Neural cell (in vitro differentiated cells): ENCODE results near the gene CHST8. TPM values are rescaled to one million over a fixed set of nuclear protein-coding genes. Genes with fewer than 3 reads are reported as not detected.

Experiments
- H2AFZ ChIP-seq: fragments of 200-600, 300-800 bp; sonication (generic), shearing (Covaris generic); 2 replicates; pipeline ENCODE4 v1.6.0; 2014; ENCODE audit warnings: low read depth, mild to moderate bottlenecking, antibody characterized with exemption, low read length, moderate library complexity
- H3F3A ChIP-seq: fragments of 200-600 bp; shearing (Covaris generic); 2 replicates; pipeline ENCODE4 v1.6.1; 2016; ENCODE audit warnings: mild to moderate bottlenecking, moderate library complexity, mixed read lengths, antibody characterized with exemption, low read length; ENCODE audit not compliant: insufficient read depth, poor library complexity, severe bottlenecking
- H3K27ac ChIP-seq: fragments of 200-600, 300-800 bp; sonication (generic), shearing (Covaris generic); 2 replicates; pipeline ENCODE4 v1.5.1; 2014; ENCODE audit warnings: mild to moderate bottlenecking, low read length, moderate library complexity
- H3K27me3 ChIP-seq: fragments of 300-800, 200-600 bp; sonication (generic), shearing (Covaris generic); 2 replicates; pipeline ENCODE4 v1.6.0; 2014; ENCODE audit warnings: mild to moderate bottlenecking, low read depth, low read length, moderate library complexity; ENCODE audit not compliant: insufficient read depth
- H3K36me3 ChIP-seq: fragments of 300-800, 200-600 bp; sonication (generic), shearing (Covaris generic); 2 replicates; pipeline ENCODE4 v1.5.1; 2014; ENCODE audit warnings: mild to moderate bottlenecking, antibody characterized with exemption, low read length, moderate library complexity; ENCODE audit not compliant: insufficient read depth
- H3K4me2 ChIP-seq: fragments of 300-800, 200-600 bp; sonication (generic), shearing (Covaris generic); 2 replicates; pipeline ENCODE4 v1.6.0; 2014; ENCODE audit warnings: mild to moderate bottlenecking, low read length
- H3K4me3 ChIP-seq: fragments of 300-800, 200-600 bp; sonication (generic), shearing (Covaris generic); 2 replicates; pipeline ENCODE4 v1.5.1; 2014; ENCODE audit warnings: mild to moderate bottlenecking, low read length, moderate library complexity
- H3K79me2 ChIP-seq: fragments of 200-600 bp; shearing (Covaris generic); replicated peaks from 2 replicates; pipeline ENCODE4 v1.6.0; 2014; ENCODE audit warnings: mild to moderate bottlenecking, low read length, moderate library complexity; ENCODE audit not compliant: insufficient read depth
- H3K9ac ChIP-seq: fragments of 300-800, 200-600 bp; sonication (generic), shearing (Covaris generic); 2 replicates; pipeline ENCODE4 v1.6.1; 2016; ENCODE audit warnings: mild to moderate bottlenecking, low read length, mixed read lengths
- H3K9me2 ChIP-seq: fragments of 200-600 bp; shearing (Covaris generic); 2 replicates; pipeline ENCODE4 v1.6.1; 2016; ENCODE audit warnings: mild to moderate bottlenecking, low read length, mixed read lengths; ENCODE audit not compliant: insufficient read depth
- H3K9me3 ChIP-seq: fragments of 200-600, 300-800 bp; sonication (generic), shearing (Covaris generic); 2 replicates; pipeline ENCODE4 v1.6.1; 2016; ENCODE audit warnings: mild to moderate bottlenecking, mixed run types, low read length, moderate library complexity, mixed read lengths
- H4K20me1 ChIP-seq: fragments of 200-600 bp; shearing (Covaris generic); 2 replicates; pipeline ENCODE4 v1.6.1; 2016; ENCODE audit warnings: mild to moderate bottlenecking, mixed run types; ENCODE audit not compliant: insufficient read depth
- CTCF ChIP-seq: fragments of 450-650 bp; IDR thresholded peaks from 2 replicates; pipeline ENCODE4 v1.5.1; 2014; ENCODE audit warnings: antibody characterized with exemption, mild to moderate bottlenecking, moderate library complexity; ENCODE audit not compliant: poor library complexity, severe bottlenecking
- EP300 ChIP-seq: fragments of 450-650 bp; conservative IDR thresholded peaks from 2 replicates; pipeline ENCODE4 v1.6.1; 2014; ENCODE audit warnings: antibody characterized with exemption, mild to moderate bottlenecking, moderate library complexity; ENCODE audit not compliant: poor library complexity, severe bottlenecking
- EZH2 ChIP-seq: fragments of 200-600, 300-800 bp; shearing (Covaris generic), sonication (generic); IDR thresholded peaks from 2 replicates; pipeline ENCODE4 v1.6.1; 2014; ENCODE audit warnings: antibody characterized with exemption, low read length, borderline replicate concordance, mild to moderate bottlenecking; ENCODE audit not compliant: insufficient read depth, poor library complexity, severe bottlenecking
- MXI1 ChIP-seq: fragments of 450-650 bp; conservative IDR thresholded peaks from 2 replicates; pipeline ENCODE4 v1.6.1; 2014; ENCODE audit warnings: antibody characterized with exemption, mild to moderate bottlenecking; ENCODE audit not compliant: poor library complexity, severe bottlenecking
- POLR2AphosphoS5 ChIP-seq: IDR thresholded peaks from 2 replicates; pipeline ENCODE4 v1.6.1; 2012
- RAD21 ChIP-seq: fragments of 450-650 bp; conservative IDR thresholded peaks from 2 replicates; pipeline ENCODE4 v1.6.1; 2014; ENCODE audit warnings: antibody characterized with exemption, mild to moderate bottlenecking, moderate library complexity
- REST ChIP-seq: IDR thresholded peaks from 2 replicates; pipeline ENCODE4 v1.6.1; 2012; ENCODE audit warnings: borderline replicate concordance
- SMC3 ChIP-seq: fragments of 450-650 bp; conservative IDR thresholded peaks from 2 replicates; pipeline ENCODE4 v1.6.1; 2014; ENCODE audit warnings: antibody characterized with exemption, mild to moderate bottlenecking, moderate library complexity; ENCODE audit not compliant: poor library complexity
- TAF1 ChIP-seq: IDR thresholded peaks from 2 replicates; pipeline ENCODE4 v1.6.1; 2012; ENCODE audit warnings: low read depth
- polyA plus RNA-seq: library from polyadenylated mRNA; depleted of rRNA; stranded (reverse); fragments of >200 nt; gene quantifications from 2 replicates; pipeline ENCODE4 v1.2.3, GENCODE V29; 2014

CHST8 gene
- polyA plus RNA-seq, 1 donor from 2014 or later: 7.1 TPM

GRCh38 chr19:33819506-33819879 is 197.7 kb downstream of the CHST8 start:
- Histone ChIP-seq H3K79me2 (no peaks in the 10 kb centered on the region), H3K27me3 (no peaks in the 10 kb centered on the region), H3K36me3 (no peaks in the 10 kb centered on the region), H3K9me3 (no peaks in the 10 kb centered on the region), H2AFZ (no peak overlapping the region), H3K9me2 (no peaks in the 10 kb centered on the region), H3F3A (no peaks in the 10 kb centered on the region), H3K4me3 (no peak overlapping the region), H3K27ac (no peak overlapping the region), H3K9ac (no peak overlapping the region), H4K20me1 (no peaks in the 10 kb centered on the region), H3K4me2 (no peak overlapping the region)
- TF ChIP-seq EP300 (no peak), RAD21 (no peak), EZH2 (no peak), POLR2AphosphoS5 (no peak), SMC3 (no peak), TAF1 (no peak), REST (no peak), CTCF (no peak), MXI1 (no peak)

GRCh38 chr19:33819880-33820781 is 198.4 kb downstream of the CHST8 start:
- no peak overlapping the region for H3K27ac ChIP-seq
- H3K4me3 ChIP-seq: no peak overlapping the region
- no peak for TF ChIP-seq EP300
- H3F3A ChIP-seq: no peaks in the 10 kb centered on the region
- no peaks in the 10 kb centered on the region for H3K36me3 ChIP-seq
- H3K9me3 ChIP-seq: no peaks in the 10 kb centered on the region
- H3K4me2 ChIP-seq: no peak overlapping the region
- H3K79me2 ChIP-seq: no peaks in the 10 kb centered on the region
- H2AFZ ChIP-seq: no peak overlapping the region
- H4K20me1 ChIP-seq: no peaks in the 10 kb centered on the region
- no peaks in the 10 kb centered on the region for H3K27me3 ChIP-seq
- no peaks in the 10 kb centered on the region for H3K9me2 ChIP-seq
- no peak overlapping the region for H3K9ac ChIP-seq
